Activated CD8-positive, alpha-beta T cell treated with anti-CD3 and anti-CD28 coated beads for 36 hours (primary cell): ENCODE data around the gene VRTN. TPM values are rescaled to one million over a fixed set of nuclear protein-coding genes. Genes with fewer than 3 reads are reported as not detected.
"Not testable (repeated sequence)": the region's sequence is repeated elsewhere in the genome, so short reads cannot be mapped to it uniquely, and the experiment has no call there.

ENCODE experiments used
- ATAC-seq: fragments of 200-7000 bp; cut with Tn5 transposase; one replicate; pipeline ENCODE4 v1.10.0; 2021; ENCODE audit warnings: mild to moderate bottlenecking, moderate library complexity
- CTCF ChIA-PET: fragments of 350-600 bp; sonication (Branson Sonifier 250); formaldehyde crosslinking; loops from one replicate; lab custom pipeline; 2021; ENCODE audit warnings: antibody characterized with exemption; lab: Charles Lee
- POLR2A ChIA-PET: fragments of 350-600 bp; sonication (Branson Sonifier 250); formaldehyde crosslinking; loops from one replicate; lab custom pipeline; 2021; ENCODE audit warnings: antibody characterized with exemption; lab: Charles Lee
- DNase-seq: peaks from one replicate; pipeline ENCODE4 v3.0.0-alpha.2; 2020
- H3K27ac Mint-ChIP-seq: one replicate; pipeline ENCODE4 v1.8.0; 2021; ENCODE audit warnings: mild to moderate bottlenecking, mixed read lengths
- H3K27me3 Mint-ChIP-seq: one replicate; pipeline ENCODE4 v1.8.0; 2021; ENCODE audit warnings: mixed read lengths
- H3K36me3 Mint-ChIP-seq: one replicate; pipeline ENCODE4 v1.8.0; 2021; ENCODE audit warnings: low read depth, mixed read lengths
- H3K4me1 Mint-ChIP-seq: one replicate; pipeline ENCODE4 v1.8.0; 2021; ENCODE audit warnings: low read depth, mixed read lengths
- H3K4me3 Mint-ChIP-seq: one replicate; pipeline ENCODE4 v1.8.0; 2021; ENCODE audit warnings: mild to moderate bottlenecking, moderate library complexity, mixed read lengths
- H3K9me3 Mint-ChIP-seq: one replicate; pipeline ENCODE4 v1.8.0; 2021; ENCODE audit warnings: mixed read lengths
- CTCF ChIP-seq: fragments of 200-600 bp; IDR thresholded peaks from one replicate; pipeline ENCODE4 v1.8.0; 2022; ENCODE audit warnings: antibody characterized with exemption, mild to moderate bottlenecking
- intact Hi-C: fragments of 100-400 bp; cut with micrococcal nuclease; formaldehyde crosslinking; loops from one replicate; pipeline ENCODE4 v1.10.0; 2022
- total RNA-seq, 2 experiments: library from RNA; stranded (reverse); gene quantifications; one replicate each; pipeline ENCODE4 v1.2.3, GENCODE V29; 2021

VRTN gene
- total RNA-seq, 2 experiments from 2014 or later = not detected

- no peak for DNase-seq
- CTCF ChIA-PET = no interaction called here
- no peak for TF ChIP-seq CTCF
Measured at GRCh38 chr14:74382231-74382630, 34.0 kb downstream of the VRTN start.

GRCh38 chr14:74389980-74390379, 41.7 kb downstream of the VRTN start:
- DNase-seq = no peak
- intact Hi-C loops = no loop called here
- ATAC-seq = no peak
- Mint-ChIP-seq H3K27ac (no peak overlapping the region), H3K36me3 (no peaks in the 10 kb centered on the region), H3K9me3 (no peaks in the 10 kb centered on the region), H3K27me3 (no peaks in the 10 kb centered on the region), H3K4me3 (no peak overlapping the region), H3K4me1 (no peaks in the 10 kb centered on the region)
- TF ChIP-seq CTCF = no peak
- ChIA-PET CTCF (no interaction called here), POLR2A (no interaction called here)

More at GRCh38 chr14:74382231-74382630, 34.0 kb downstream of the VRTN start:
- no peaks in the 10 kb centered on the region for H3K9me3 Mint-ChIP-seq
- intact Hi-C loops = no loop called here
- POLR2A ChIA-PET = no interaction called here
- no peaks in the 10 kb centered on the region for H3K4me1 Mint-ChIP-seq
- no peaks in the 10 kb centered on the region for H3K36me3 Mint-ChIP-seq
- peaks cover 4% of the 10 kb centered on the region for H3K27me3 Mint-ChIP-seq
- H3K4me3 Mint-ChIP-seq = no peak overlapping the region
- H3K27ac Mint-ChIP-seq = no peak overlapping the region
- ATAC-seq = no peak

- POLR2A ChIA-PET, DNase-seq, H3K4me3 Mint-ChIP-seq, H3K27ac Mint-ChIP-seq, intact Hi-C loops, H3K27me3 Mint-ChIP-seq, H3K9me3 Mint-ChIP-seq, CTCF ChIA-PET, H3K36me3 Mint-ChIP-seq, H3K4me1 Mint-ChIP-seq, ATAC-seq: not testable (repeated sequence)
Measured at GRCh38 chr14:74390505-74390904, 42.2 kb downstream of the VRTN start.

- no peak for TF ChIP-seq CTCF
- Mint-ChIP-seq H3K4me3 (no peak overlapping the region), H3K9me3 (no peaks in the 10 kb centered on the region), H3K36me3 (no peaks in the 10 kb centered on the region), H3K4me1 (no peaks in the 10 kb centered on the region), H3K27me3 (no peaks in the 10 kb centered on the region), H3K27ac (no peak overlapping the region)
- no peak for ATAC-seq
- no peak for DNase-seq
- POLR2A ChIA-PET = no interaction called here
- intact Hi-C loops = no loop called here
- CTCF ChIA-PET = no interaction called here
Measured at GRCh38 chr14:74391479-74391878, 43.2 kb downstream of the VRTN start.

GRCh38 chr14:74392616-74393570, 44.6 kb downstream of the VRTN start:
- POLR2A ChIA-PET = no interaction called here
- DNase-seq (no peak), ATAC-seq (no peak)
- no peaks in the 10 kb centered on the region for H3K27me3 Mint-ChIP-seq
- intact Hi-C loops = no loop called here
- H3K27ac Mint-ChIP-seq = no peak overlapping the region
- no peaks in the 10 kb centered on the region for H3K36me3 Mint-ChIP-seq
- no peak for TF ChIP-seq CTCF
- H3K4me3 Mint-ChIP-seq = no peak overlapping the region
- no peaks in the 10 kb centered on the region for H3K4me1 Mint-ChIP-seq
- CTCF ChIA-PET = no interaction called here
- no peaks in the 10 kb centered on the region for H3K9me3 Mint-ChIP-seq
